Measurements from ENCODE around the gene COBLL1.

DNA sequence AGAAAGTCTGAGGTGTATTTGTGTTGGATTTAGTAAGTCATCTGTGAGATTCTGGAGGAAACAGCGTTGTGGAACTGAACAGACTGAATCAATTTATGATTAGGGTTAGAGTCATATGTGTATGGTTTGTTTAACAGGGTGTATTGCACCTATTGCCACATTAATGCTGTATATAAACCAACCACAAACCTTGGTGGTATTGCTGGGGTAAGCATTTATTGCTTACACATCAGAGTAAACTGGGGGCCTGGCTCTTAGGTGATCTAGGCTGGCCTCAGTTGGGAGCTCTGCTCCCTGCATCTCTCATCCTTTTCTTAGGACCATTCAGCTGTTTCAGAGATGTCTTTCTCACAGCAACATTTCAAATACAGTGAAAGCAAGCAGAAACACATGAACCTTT lies 160.6 kb downstream of the COBLL1 start:
- TF ChIP-seq, protein P1, sequence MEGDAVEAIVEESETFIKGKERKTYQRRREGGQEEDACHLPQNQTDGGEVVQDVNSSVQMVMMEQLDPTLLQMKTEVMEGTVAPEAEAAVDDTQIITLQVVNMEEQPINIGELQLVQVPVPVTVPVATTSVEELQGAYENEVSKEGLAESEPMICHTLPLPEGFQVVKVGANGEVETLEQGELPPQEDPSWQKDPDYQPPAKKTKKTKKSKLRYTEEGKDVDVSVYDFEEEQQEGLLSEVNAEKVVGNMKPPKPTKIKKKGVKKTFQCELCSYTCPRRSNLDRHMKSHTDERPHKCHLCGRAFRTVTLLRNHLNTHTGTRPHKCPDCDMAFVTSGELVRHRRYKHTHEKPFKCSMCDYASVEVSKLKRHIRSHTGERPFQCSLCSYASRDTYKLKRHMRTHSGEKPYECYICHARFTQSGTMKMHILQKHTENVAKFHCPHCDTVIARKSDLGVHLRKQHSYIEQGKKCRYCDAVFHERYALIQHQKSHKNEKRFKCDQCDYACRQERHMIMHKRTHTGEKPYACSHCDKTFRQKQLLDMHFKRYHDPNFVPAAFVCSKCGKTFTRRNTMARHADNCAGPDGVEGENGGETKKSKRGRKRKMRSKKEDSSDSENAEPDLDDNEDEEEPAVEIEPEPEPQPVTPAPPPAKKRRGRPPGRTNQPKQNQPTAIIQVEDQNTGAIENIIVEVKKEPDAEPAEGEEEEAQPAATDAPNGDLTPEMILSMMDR (IDR thresholded peaks at IDR 0.05) = no peak
- TF ChIP-seq EP300 (IDR thresholded peaks at IDR 0.05) = no peak
- no peak for TF ChIP-seq POLR2A (IDR thresholded peaks at IDR 0.05)
